ENCODE results near the gene KIF15. TPM values are rescaled to one million over a fixed set of nuclear protein-coding genes. Genes with fewer than 3 reads are reported as not detected.

The KIF15 gene
- total RNA-seq, 1 experiment from 2014 or later, result 20.9 TPM

GRCh38 chr3:44862226-44862637 is 100.6 kb downstream of the KIF15 start:
- Histone ChIP-seq H3K79me2 (ENCODE audit: insufficient read depth, low read length) (no peaks in the 10 kb centered on the region; the same call in 1 of the 2 replicates), H3K27me3 (ENCODE audit: insufficient read depth, low read length) (no peaks in the 10 kb centered on the region), H2AFZ (ENCODE audit: low read depth, low read length, poor library complexity, severe bottlenecking) (no peak overlapping the region), H3K4me1 (ENCODE audit: control insufficient read depth in 1 of 2, insufficient read depth in 2 of 2, low read length in 2 of 2) (peaks cover 9 to 16% of the 10 kb centered on the region in 2 experiments; a peak in 2 of 4 replicates), H4K20me1 (ENCODE audit: insufficient read depth) (no peaks in the 10 kb centered on the region), H3K9me2 (ENCODE audit: insufficient read depth) (no peaks in the 10 kb centered on the region), H3K4me2 (ENCODE audit: low read length) (peak overlapping the region; percentile 87), H3K9me3 (ENCODE audit: control insufficient read depth in 1 of 2, insufficient read depth in 1 of 2, low read depth in 1 of 2, low read length in 2 of 2) (peaks cover 0 to 4% of the 10 kb centered on the region in 2 experiments; a peak in 2 of 4 replicates), H3K9ac (ENCODE audit: low read length) (peak overlapping the region; percentile 68), H3K4me3 (replicated peaks in 1 of 2; ENCODE audit: low read depth in 1 of 2, low read length in 2 of 2) (peak overlapping the region; percentile 62 to 65), H3K27ac (ENCODE audit: low read depth, low read length) (peak overlapping the region; percentile 60), H3K36me3 (ENCODE audit: control insufficient read depth in 1 of 2, insufficient read depth in 2 of 2, low read length in 2 of 2) (peaks cover 0 to 8% of the 10 kb centered on the region in 2 experiments; a peak in 1 of 4 replicates)
- RAD21 ChIA-PET (ENCODE audit: low non-redundant PET in 1 of 2, low total read pairs in 2 of 2, uncharacterized antibody in 2 of 2, unreplicated experiment in 2 of 2), result no interaction called here
- peak; percentile 65 for ATAC-seq
- no peak for DNase-seq (ENCODE audit: low read depth, low spot score)
- intact Hi-C loops (cut with micrococcal nuclease), result no loop called here
- BruUV-seq (replicated peaks), result no TSS peak
- CTCF ChIA-PET, result no interaction called here
- no peak for TF ChIP-seq REST (IDR thresholded peaks at IDR 0.05; ENCODE audit: low read depth)
- TF ChIP-seq MAX (IDR thresholded peaks at IDR 0.05), result peak; percentile 72
- POLR2A ChIA-PET, result interaction anchor here (0.8 kb wide), 1 partner anchor 101 kb away, joined by 3 read pairs; the partner anchor contains the start of genes KIAA1143 and KIF15

- Histone ChIP-seq H3K4me2 (ENCODE audit: low read length) (no peak overlapping the region), H3K4me3 (replicated peaks in 1 of 2; ENCODE audit: low read depth in 1 of 2, low read length in 2 of 2) (no peak overlapping the region), H3K27ac (ENCODE audit: low read depth, low read length) (no peak overlapping the region), H3K9me3 (ENCODE audit: control insufficient read depth in 1 of 2, insufficient read depth in 1 of 2, low read depth in 1 of 2, low read length in 2 of 2) (peaks cover 0 to 4% of the 10 kb centered on the region in 2 experiments; a peak in 1 of 4 replicates), H3K9ac (ENCODE audit: low read length) (no peak overlapping the region), H4K20me1 (ENCODE audit: insufficient read depth) (no peaks in the 10 kb centered on the region), H3K9me2 (ENCODE audit: insufficient read depth) (no peaks in the 10 kb centered on the region), H2AFZ (ENCODE audit: low read depth, low read length, poor library complexity, severe bottlenecking) (no peak overlapping the region), H3K79me2 (ENCODE audit: insufficient read depth, low read length) (no peaks in the 10 kb centered on the region; the same call in 1 of the 2 replicates), H3K36me3 (ENCODE audit: control insufficient read depth in 1 of 2, insufficient read depth in 2 of 2, low read length in 2 of 2) (peaks cover 0 to 8% of the 10 kb centered on the region in 2 experiments; a peak in 1 of 4 replicates), H3K4me1 (ENCODE audit: control insufficient read depth in 1 of 2, insufficient read depth in 2 of 2, low read length in 2 of 2) (peaks cover 9 to 16% of the 10 kb centered on the region in 2 experiments; a peak in 2 of 4 replicates), H3K27me3 (ENCODE audit: insufficient read depth, low read length) (no peaks in the 10 kb centered on the region)
- POLR2A ChIA-PET, result no interaction called here
- BruUV-seq (replicated peaks), result no TSS peak
- RAD21 ChIA-PET (ENCODE audit: low non-redundant PET in 1 of 2, low total read pairs in 2 of 2, uncharacterized antibody in 2 of 2, unreplicated experiment in 2 of 2), result no interaction called here
- intact Hi-C loops (cut with micrococcal nuclease), result no loop called here
- ATAC-seq (no peak), DNase-seq (ENCODE audit: low read depth, low spot score) (no peak)
- CTCF ChIA-PET, result no interaction called here
- TF ChIP-seq CEBPB (IDR thresholded peaks at IDR 0.05; ENCODE audit: low read depth) (no peak), ELF1 (IDR thresholded peaks at IDR 0.05; ENCODE audit: borderline replicate concordance, low read depth) (no peak), REST (IDR thresholded peaks at IDR 0.05; ENCODE audit: low read depth) (no peak), EZH2phosphoT487 (IDR thresholded peaks at IDR 0.05; ENCODE audit: borderline replicate concordance) (no peak), CTCF (IDR thresholded peaks at IDR 0.05 in 2 of 3, conservative IDR thresholded peaks at IDR 0.05 in 1 of 3; ENCODE audit: borderline replicate concordance in 1 of 3, insufficient read depth in 1 of 3, low read depth in 2 of 3, low read length in 2 of 3) (no peak)
These were observed 103.9 kb downstream of the KIF15 start for GRCh38 chr3:44865272-44866035.
